ENCODE measurements around the gene LMCD1.

Gene LMCD1

DNA sequence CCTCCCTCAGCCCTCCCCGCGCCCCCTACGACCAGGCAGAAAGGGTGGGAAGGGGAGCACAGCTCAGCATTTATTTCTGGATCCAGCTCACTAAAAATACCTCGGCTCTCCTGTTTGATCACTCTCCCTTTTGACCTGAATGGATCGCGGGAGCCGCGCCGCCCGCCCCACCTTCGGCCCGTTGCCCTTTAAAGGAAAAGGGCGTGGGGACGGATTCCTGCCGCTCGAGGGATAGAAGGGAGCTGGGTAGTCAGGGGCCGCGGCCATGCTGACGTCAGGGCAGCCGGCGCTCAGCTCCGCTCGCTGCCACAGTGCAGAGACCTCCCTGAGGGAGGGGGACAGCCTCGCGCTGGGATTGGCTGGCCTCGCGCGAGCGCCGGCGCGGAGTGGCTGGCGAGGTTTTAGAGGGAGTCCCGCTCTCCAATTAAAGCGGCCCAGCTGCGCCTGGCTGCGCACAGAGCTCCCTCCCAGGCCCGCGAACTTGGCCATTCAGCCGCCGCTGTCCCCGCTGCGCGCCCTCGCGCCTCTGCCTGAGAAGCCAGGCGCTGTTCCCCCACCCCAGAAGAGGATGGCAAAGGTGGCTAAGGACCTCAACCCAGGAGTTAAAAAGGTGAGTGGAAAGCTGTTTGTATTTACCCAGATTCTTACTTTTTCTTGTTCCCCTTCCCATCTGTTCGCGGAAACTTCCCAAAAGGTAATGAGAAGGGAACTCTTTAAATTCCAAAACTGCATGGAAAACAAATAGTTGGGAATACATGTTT, at the start of gene LMCD1:
TSS of gene LMCD1 (plus strand) at position 453 of the 761 bp plus-strand sequence. CDS start at position 569, 116 bp downstream.
- H3K4me3 Mint-ChIP-seq: peak within 1 kb of the TSS; percentile 76
- peaks cover 10% of the 10 kb centered on the region for H3K4me1 Mint-ChIP-seq (ENCODE audit: low read depth)
- H3K27ac Mint-ChIP-seq: no peak within 1 kb of the TSS
- no peaks in the 10 kb centered on the region for H3K36me3 Mint-ChIP-seq (ENCODE audit: low read depth)
- H3K9me3 Mint-ChIP-seq: no peaks in the 10 kb centered on the region
- H3K27me3 Mint-ChIP-seq (ENCODE audit: low read depth): peaks cover 21% of the 10 kb centered on the region

DNA sequence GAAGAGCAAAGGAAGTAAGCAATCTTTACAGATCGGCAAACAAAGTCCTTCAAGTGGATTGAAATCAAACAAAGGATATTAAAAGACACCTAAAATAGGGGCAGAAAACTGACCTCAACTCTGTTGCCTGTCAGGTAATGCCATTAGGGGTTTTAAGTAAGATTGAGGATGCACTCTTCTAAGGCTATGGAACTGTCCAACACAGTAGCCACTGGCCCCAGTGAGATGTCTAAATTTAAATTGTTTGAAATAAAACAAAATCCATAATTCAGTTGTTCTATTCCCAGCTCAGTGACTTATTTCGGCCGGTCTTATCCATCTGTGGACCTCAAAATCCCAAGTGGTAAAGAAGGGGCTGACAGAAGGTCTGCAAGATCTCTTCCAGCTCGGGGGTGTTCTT, 49.5 kb upstream of the LMCD1 start:
- no peaks in the 10 kb centered on the region for H3K4me1 Mint-ChIP-seq (ENCODE audit: low read depth)
- H3K27me3 Mint-ChIP-seq (ENCODE audit: low read depth): peaks cover 7% of the 10 kb centered on the region
- no peak overlapping the region for H3K27ac Mint-ChIP-seq
- H3K36me3 Mint-ChIP-seq (ENCODE audit: low read depth): no peaks in the 10 kb centered on the region
- no peak overlapping the region for H3K4me3 Mint-ChIP-seq
- no peaks in the 10 kb centered on the region for H3K9me3 Mint-ChIP-seq

DNA sequence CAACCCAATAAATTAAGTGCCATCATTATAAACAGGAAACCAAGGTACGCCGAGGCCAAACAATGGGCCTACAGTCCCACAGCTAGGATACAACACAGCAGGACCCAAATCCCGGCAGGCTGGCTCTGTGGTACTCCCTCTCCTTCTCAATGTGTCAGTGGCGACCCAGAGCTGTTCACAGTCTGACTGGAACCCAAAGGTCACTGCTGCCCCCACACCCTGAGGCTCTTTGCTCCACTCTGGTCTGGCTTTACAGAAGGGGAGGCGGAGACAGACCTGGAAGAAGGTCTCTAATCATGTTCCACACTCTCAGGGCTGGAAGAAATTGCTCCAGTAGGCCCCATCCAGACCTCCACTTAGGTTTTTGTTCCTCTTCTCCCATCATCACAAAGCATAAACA, 48.5 kb upstream of the LMCD1 start:
- Mint-ChIP-seq H3K4me1 (ENCODE audit: low read depth) (no peaks in the 10 kb centered on the region), H3K9me3 (no peaks in the 10 kb centered on the region), H3K4me3 (no peak overlapping the region), H3K27me3 (ENCODE audit: low read depth) (peaks cover 7% of the 10 kb centered on the region), H3K36me3 (ENCODE audit: low read depth) (no peaks in the 10 kb centered on the region), H3K27ac (no peak overlapping the region)

DNA sequence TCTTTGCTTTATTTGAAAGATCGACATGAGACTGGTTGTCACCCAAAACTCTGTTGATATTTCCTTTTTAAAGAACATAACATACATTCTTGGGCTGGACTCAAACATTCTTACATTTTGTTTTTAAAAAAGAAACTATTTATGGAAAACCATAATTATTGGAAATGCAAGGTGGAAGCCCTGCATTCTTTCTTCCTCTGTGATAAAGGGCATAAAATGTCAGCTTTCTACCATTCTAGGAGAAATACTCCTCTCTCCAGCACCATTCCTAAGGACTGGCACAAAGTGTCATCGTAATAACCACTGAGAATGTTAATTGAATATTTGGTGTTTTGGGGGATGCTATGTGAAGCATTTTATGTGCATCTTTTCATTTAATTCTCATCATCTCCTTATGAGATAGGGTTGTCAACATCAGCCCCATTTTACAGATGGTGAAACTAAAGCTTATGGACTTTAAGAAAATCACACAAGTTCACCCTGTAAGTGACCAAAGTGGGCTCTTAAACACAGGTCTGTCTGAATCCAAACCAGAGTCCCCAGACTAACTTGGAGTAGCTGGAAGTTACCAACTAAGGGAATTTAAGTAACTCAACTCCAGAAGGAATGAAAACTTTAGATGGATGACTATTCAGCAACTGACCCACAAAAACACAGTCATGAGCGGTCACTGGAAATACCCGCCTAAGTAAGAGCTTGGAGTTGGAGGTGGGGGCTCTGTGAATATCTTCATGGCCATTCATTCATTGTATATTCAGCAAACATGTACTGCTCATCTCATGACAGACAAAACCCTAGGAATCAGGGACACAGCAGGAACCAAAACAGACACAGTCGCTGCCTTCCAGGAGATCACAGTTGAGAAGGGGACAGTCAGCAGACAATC, 45.9 kb upstream of the LMCD1 start:
- Mint-ChIP-seq H3K9me3 (no peaks in the 10 kb centered on the region), H3K27me3 (ENCODE audit: low read depth) (peaks cover 7% of the 10 kb centered on the region), H3K4me1 (ENCODE audit: low read depth) (no peaks in the 10 kb centered on the region), H3K27ac (no peak overlapping the region), H3K4me3 (no peak overlapping the region), H3K36me3 (ENCODE audit: low read depth) (no peaks in the 10 kb centered on the region)

- Mint-ChIP-seq H3K36me3 (ENCODE audit: low read depth) (no peaks in the 10 kb centered on the region), H3K4me1 (ENCODE audit: low read depth) (no peaks in the 10 kb centered on the region), H3K9me3 (no peaks in the 10 kb centered on the region), H3K27ac (no peak overlapping the region), H3K27me3 (ENCODE audit: low read depth) (peaks cover 7% of the 10 kb centered on the region), H3K4me3 (no peak overlapping the region)
These were observed 45.2 kb upstream of the LMCD1 start for GRCh38 chr3:8456412-8456811.

DNA sequence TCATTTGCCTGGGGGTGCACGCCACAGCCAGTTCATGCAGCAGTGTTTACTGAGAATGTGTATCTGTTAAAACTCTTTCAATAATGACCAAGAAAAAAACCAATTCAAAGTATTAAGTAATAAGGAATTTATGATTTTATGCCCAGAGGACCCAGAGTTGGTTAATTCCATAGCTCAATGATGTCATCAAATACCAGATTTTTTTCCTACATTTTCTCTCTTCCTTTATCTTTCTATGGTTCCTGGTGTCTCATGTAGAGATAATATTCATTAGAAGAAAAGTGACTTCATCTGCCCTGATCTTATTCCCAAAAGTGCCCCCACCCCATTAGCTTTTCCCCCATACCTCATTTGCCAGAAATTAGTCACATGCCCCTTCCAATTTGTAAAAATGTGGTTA, 44.6 kb upstream of the LMCD1 start:
- no peak overlapping the region for H3K4me3 Mint-ChIP-seq
- no peaks in the 10 kb centered on the region for H3K36me3 Mint-ChIP-seq (ENCODE audit: low read depth)
- H3K4me1 Mint-ChIP-seq (ENCODE audit: low read depth): no peaks in the 10 kb centered on the region
- no peak overlapping the region for H3K27ac Mint-ChIP-seq
- H3K9me3 Mint-ChIP-seq: no peaks in the 10 kb centered on the region
- H3K27me3 Mint-ChIP-seq (ENCODE audit: low read depth): peaks cover 7% of the 10 kb centered on the region

GRCh38 chr3:8458238-8458661, 43.4 kb upstream of the LMCD1 start:
- H3K9me3 Mint-ChIP-seq: no peaks in the 10 kb centered on the region
- H3K27ac Mint-ChIP-seq: no peak overlapping the region
- no peaks in the 10 kb centered on the region for H3K36me3 Mint-ChIP-seq (ENCODE audit: low read depth)
- no peaks in the 10 kb centered on the region for H3K4me1 Mint-ChIP-seq (ENCODE audit: low read depth)
- peaks cover 7% of the 10 kb centered on the region for H3K27me3 Mint-ChIP-seq (ENCODE audit: low read depth)
- H3K4me3 Mint-ChIP-seq: no peak overlapping the region

GRCh38 chr3:8458711-8459110, 42.9 kb upstream of the LMCD1 start:
- no peaks in the 10 kb centered on the region for H3K9me3 Mint-ChIP-seq
- peaks cover 4% of the 10 kb centered on the region for H3K27me3 Mint-ChIP-seq (ENCODE audit: low read depth)
- no peaks in the 10 kb centered on the region for H3K4me1 Mint-ChIP-seq (ENCODE audit: low read depth)
- no peaks in the 10 kb centered on the region for H3K36me3 Mint-ChIP-seq (ENCODE audit: low read depth)
- H3K4me3 Mint-ChIP-seq: no peak overlapping the region
- H3K27ac Mint-ChIP-seq: no peak overlapping the region

GRCh38 chr3:8460050-8460708, 41.4 kb upstream of the LMCD1 start:
- Mint-ChIP-seq H3K27me3 (ENCODE audit: low read depth) (no peaks in the 10 kb centered on the region), H3K4me1 (ENCODE audit: low read depth) (no peaks in the 10 kb centered on the region), H3K27ac (no peak overlapping the region), H3K36me3 (ENCODE audit: low read depth) (no peaks in the 10 kb centered on the region), H3K4me3 (no peak overlapping the region), H3K9me3 (no peaks in the 10 kb centered on the region)

- H3K36me3 Mint-ChIP-seq (ENCODE audit: low read depth): no peaks in the 10 kb centered on the region
- no peak overlapping the region for H3K27ac Mint-ChIP-seq
- H3K9me3 Mint-ChIP-seq: no peaks in the 10 kb centered on the region
- no peaks in the 10 kb centered on the region for H3K4me1 Mint-ChIP-seq (ENCODE audit: low read depth)
- no peak overlapping the region for H3K4me3 Mint-ChIP-seq
- H3K27me3 Mint-ChIP-seq (ENCODE audit: low read depth): no peaks in the 10 kb centered on the region
These were observed 40.7 kb upstream of the LMCD1 start for GRCh38 chr3:8460815-8461456.

GRCh38 chr3:8464668-8465067, 37.0 kb upstream of the LMCD1 start:
- no peak overlapping the region for H3K27ac Mint-ChIP-seq
- H3K9me3 Mint-ChIP-seq: no peaks in the 10 kb centered on the region
- no peaks in the 10 kb centered on the region for H3K27me3 Mint-ChIP-seq (ENCODE audit: low read depth)
- H3K4me3 Mint-ChIP-seq: no peak overlapping the region
- no peaks in the 10 kb centered on the region for H3K4me1 Mint-ChIP-seq (ENCODE audit: low read depth)
- no peaks in the 10 kb centered on the region for H3K36me3 Mint-ChIP-seq (ENCODE audit: low read depth)

DNA sequence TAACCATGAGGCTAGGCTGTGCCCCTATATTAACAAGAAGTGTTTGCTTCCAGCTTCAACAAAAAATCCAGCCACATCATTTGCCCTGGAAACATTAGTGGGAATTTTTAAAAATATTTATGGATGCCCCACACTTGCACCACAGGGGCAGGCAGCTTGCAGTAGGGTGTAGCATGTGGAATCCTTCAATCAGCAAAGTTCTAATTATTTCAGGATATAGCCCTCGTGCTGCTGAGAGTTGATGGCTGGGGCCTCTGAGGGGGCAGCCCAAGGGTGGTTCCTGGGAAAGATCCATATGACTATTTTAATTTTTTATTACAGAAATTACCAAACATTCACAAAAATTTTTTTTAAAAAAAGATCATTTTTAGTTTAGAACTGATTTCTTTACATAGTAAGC, 35.1 kb upstream of the LMCD1 start:
- Mint-ChIP-seq H3K4me1 (ENCODE audit: low read depth) (no peaks in the 10 kb centered on the region), H3K4me3 (no peak overlapping the region), H3K36me3 (ENCODE audit: low read depth) (no peaks in the 10 kb centered on the region), H3K27ac (no peak overlapping the region), H3K9me3 (no peaks in the 10 kb centered on the region), H3K27me3 (ENCODE audit: low read depth) (no peaks in the 10 kb centered on the region)

- H3K4me1 Mint-ChIP-seq (ENCODE audit: low read depth): no peaks in the 10 kb centered on the region
- H3K4me3 Mint-ChIP-seq: no peak overlapping the region
- no peaks in the 10 kb centered on the region for H3K36me3 Mint-ChIP-seq (ENCODE audit: low read depth)
- H3K27me3 Mint-ChIP-seq (ENCODE audit: low read depth): no peaks in the 10 kb centered on the region
- H3K9me3 Mint-ChIP-seq: no peaks in the 10 kb centered on the region
- H3K27ac Mint-ChIP-seq: no peak overlapping the region
These were observed 30.8 kb upstream of the LMCD1 start for GRCh38 chr3:8470801-8471200.

DNA sequence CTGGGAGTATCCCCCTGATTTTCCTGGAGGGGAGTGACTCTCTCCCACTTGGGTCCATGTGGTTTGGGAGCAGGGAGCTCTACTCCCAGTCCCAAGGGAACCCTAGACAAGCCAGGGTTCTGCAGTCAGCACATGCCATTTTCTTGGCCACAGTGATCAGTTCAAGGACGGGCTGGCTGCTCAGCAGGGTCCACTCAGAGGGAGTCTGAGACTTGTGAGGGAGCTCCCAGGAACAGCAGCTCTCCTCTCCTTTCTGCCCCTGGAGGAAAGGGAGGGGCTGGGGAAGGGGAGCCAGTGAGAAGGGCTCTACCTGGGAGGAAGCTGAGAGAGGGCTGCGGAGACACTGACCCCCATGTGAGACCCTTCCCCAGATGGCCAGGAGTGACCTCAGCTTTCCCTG, 29.1 kb upstream of the LMCD1 start:
- no peaks in the 10 kb centered on the region for H3K9me3 Mint-ChIP-seq
- no peak overlapping the region for H3K4me3 Mint-ChIP-seq
- H3K27ac Mint-ChIP-seq: no peak overlapping the region
- H3K4me1 Mint-ChIP-seq (ENCODE audit: low read depth): no peaks in the 10 kb centered on the region
- H3K36me3 Mint-ChIP-seq (ENCODE audit: low read depth): no peaks in the 10 kb centered on the region
- H3K27me3 Mint-ChIP-seq (ENCODE audit: low read depth): no peaks in the 10 kb centered on the region
